ENCODE data around the gene SF3B3.

DNA sequence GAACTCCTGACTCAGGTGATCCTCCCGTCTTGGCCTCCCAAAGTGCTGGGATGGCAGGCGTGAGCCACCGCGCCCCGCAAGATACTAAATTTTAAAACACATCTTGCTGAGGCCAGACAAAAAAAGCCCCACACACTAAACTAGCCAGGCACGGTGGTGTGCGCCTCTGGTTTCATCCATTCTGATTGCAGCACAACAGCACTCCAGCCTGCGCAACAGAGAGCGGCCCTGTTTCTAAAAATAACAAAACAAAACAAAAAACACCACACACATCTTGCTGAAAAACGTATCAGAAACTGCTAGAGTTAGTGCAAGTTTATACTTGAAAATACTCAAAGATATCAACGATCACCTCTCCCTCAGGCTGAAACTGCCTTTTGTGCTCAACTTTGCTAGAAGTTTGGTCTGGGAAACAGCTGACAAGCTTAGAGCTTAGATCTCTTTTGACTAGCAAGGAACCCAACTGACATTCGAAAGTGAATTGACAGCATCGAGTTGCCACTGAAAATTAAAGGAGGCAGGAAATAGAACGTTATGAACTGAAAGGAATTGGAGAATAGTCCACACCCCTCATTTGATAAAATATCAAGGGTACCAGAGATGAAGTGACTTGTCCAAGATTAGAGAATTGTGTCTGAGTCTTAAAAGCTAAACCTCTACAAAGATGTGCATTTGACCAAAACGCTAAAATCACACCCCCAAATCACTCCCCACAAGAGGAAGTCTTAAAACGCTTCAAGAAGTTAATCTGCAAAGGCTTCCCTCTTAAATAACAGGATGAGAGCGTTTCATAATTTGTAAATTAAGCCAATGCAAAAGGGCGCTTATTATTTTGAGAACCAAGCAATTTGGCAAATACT, 1.2 kb upstream of the SF3B3 start:
- TF ChIP-seq POLR2A (IDR thresholded peaks at IDR 0.05; ENCODE audit: low read depth, low read length): no peak
- no peak for TF ChIP-seq POLR2AphosphoS5 (IDR thresholded peaks at IDR 0.05; ENCODE audit: low read depth, low read length)
